Endodermal cell (in vitro differentiated cells): Measurements from ENCODE around the gene ARF4. TPM values are rescaled to one million over a fixed set of nuclear protein-coding genes. Genes with fewer than 3 reads are reported as not detected.

Experiments
- DNase-seq: peaks from one replicate; pipeline ENCODE4 v3.0.0-alpha.2; 2017
- H3K27ac ChIP-seq: 2 replicates; pipeline ENCODE4 v1.5.1; 2013; ENCODE audit warnings: mild to moderate bottlenecking, low read depth, low read length, moderate library complexity
- H3K27me3 ChIP-seq: 2 replicates; pipeline ENCODE4 v1.6.1; 2013; ENCODE audit warnings: mild to moderate bottlenecking, low read length, moderate library complexity; ENCODE audit not compliant: insufficient read depth, control insufficient read depth, poor library complexity, severe bottlenecking
- H3K36me3 ChIP-seq: 2 replicates; pipeline ENCODE4 v1.7.0; 2013; ENCODE audit warnings: mild to moderate bottlenecking, low read length, moderate library complexity; ENCODE audit not compliant: control insufficient read depth, insufficient read depth
- H3K4me1 ChIP-seq: one replicate; pipeline ENCODE4 v1.7.0; 2013; ENCODE audit warnings: low read length; ENCODE audit not compliant: control insufficient read depth, insufficient read depth
- H3K4me3 ChIP-seq: 2 replicates; pipeline ENCODE4 v1.5.1; 2013; ENCODE audit warnings: mild to moderate bottlenecking, low read length, moderate library complexity
- H3K9ac ChIP-seq: 2 replicates; pipeline ENCODE4 v1.6.1; 2013; ENCODE audit warnings: mild to moderate bottlenecking, low read length, moderate library complexity; ENCODE audit not compliant: poor library complexity, severe bottlenecking; ENCODE audit errors: extremely low read depth
- H3K9me3 ChIP-seq: 2 replicates; pipeline ENCODE4 v1.6.1; 2013; ENCODE audit warnings: mild to moderate bottlenecking, low read length, moderate library complexity; ENCODE audit not compliant: control insufficient read depth
- H3K27ac Mint-ChIP-seq: 2 replicates; pipeline ENCODE4 v1.8.0; 2020; ENCODE audit warnings: mixed read lengths
- H3K27me3 Mint-ChIP-seq: 2 replicates; pipeline ENCODE4 v1.8.0; 2021; ENCODE audit warnings: mild to moderate bottlenecking, mixed read lengths; ENCODE audit not compliant: insufficient read depth
- H3K36me3 Mint-ChIP-seq: 2 replicates; pipeline ENCODE4 v1.8.0; 2020; ENCODE audit warnings: low read depth, mixed read lengths
- H3K4me1 Mint-ChIP-seq: 2 replicates; pipeline ENCODE4 v1.8.0; 2020; ENCODE audit warnings: mixed read lengths
- H3K4me3 Mint-ChIP-seq: 2 replicates; pipeline ENCODE4 v1.8.0; 2020; ENCODE audit warnings: mild to moderate bottlenecking, moderate library complexity, mixed read lengths
- H3K9me3 Mint-ChIP-seq: 2 replicates; pipeline ENCODE4 v1.8.0; 2020; ENCODE audit warnings: mild to moderate bottlenecking, mixed read lengths
- CTCF ChIP-seq: fragments of 200-600 bp; sonication (generic); conservative IDR thresholded peaks from 2 replicates; pipeline ENCODE4 v1.5.0; 2021; ENCODE audit warnings: antibody characterized with exemption, mild to moderate bottlenecking
- WGBS, 2 experiments: methylation state at CpG; one replicate each; pipeline versions ENCODE4 v1.1.5 to v1.1.7; 2013; ENCODE audit warnings: missing lambda C conversion rate in 2 of 2, mixed read lengths in 1 of 2; ENCODE audit not compliant: insufficient coverage in 1 of 2, insufficient read length in 1 of 2; 5-methylcytosine and 5-hydroxymethylcytosine counted together
- total RNA-seq, 2 donors: library from RNA; stranded (reverse); fragmentation: NEBNext Ultra II Directional in 1 of 2; extraction: Animal tissue kit (Norgen Biotek cat#: 25700) in 1 of 2; gene quantifications; 2 replicates in 1 of 2; 3 replicates in 1 of 2; pipeline ENCODE4 v1.2.1, GENCODE V29; 2021

ARF4 gene
- total RNA-seq, 2 donors from 2014 or later = 176 to 188 TPM

- peaks cover 60% of the 10 kb centered on the region for H3K36me3 Mint-ChIP-seq
- H3K9me3 Mint-ChIP-seq = no peaks in the 10 kb centered on the region
- H3K9me3 ChIP-seq = no peaks in the 10 kb centered on the region
- no peak overlapping the region for H3K4me3 Mint-ChIP-seq
- 84 to 92% methylated on average over 3 of the region's 3 CpGs for WGBS, 2 experiments
- H3K4me3 ChIP-seq = no peak overlapping the region
- DNase-seq = no peak
- H3K27me3 ChIP-seq = no peaks in the 10 kb centered on the region
- H3K27ac ChIP-seq = no peak overlapping the region
- no peak overlapping the region for H3K9ac ChIP-seq
- no peaks in the 10 kb centered on the region for H3K27me3 Mint-ChIP-seq
- no peak overlapping the region for H3K27ac Mint-ChIP-seq
- peaks cover 57% of the 10 kb centered on the region for H3K36me3 ChIP-seq
- no peaks in the 10 kb centered on the region for H3K4me1 ChIP-seq
- no peak for TF ChIP-seq CTCF
- no peaks in the 10 kb centered on the region for H3K4me1 Mint-ChIP-seq
Observed at GRCh38 chr3:57624801-57625200, 27.7 kb upstream of the ARF4 start.

GRCh38 chr3:57622362-57622761, 25.2 kb upstream of the ARF4 start:
- no peaks in the 10 kb centered on the region for H3K27me3 ChIP-seq
- no peak overlapping the region for H3K4me3 ChIP-seq
- H3K36me3 ChIP-seq = peaks cover 36% of the 10 kb centered on the region
- no peak for TF ChIP-seq CTCF
- Mint-ChIP-seq H3K9me3 (peaks cover 8% of the 10 kb centered on the region), H3K4me1 (no peaks in the 10 kb centered on the region), H3K27me3 (no peaks in the 10 kb centered on the region), H3K4me3 (no peak overlapping the region), H3K36me3 (peaks cover 48% of the 10 kb centered on the region), H3K27ac (no peak overlapping the region)
- H3K9ac ChIP-seq = no peak overlapping the region
- DNase-seq = no peak
- H3K27ac ChIP-seq = no peak overlapping the region
- peaks cover 6% of the 10 kb centered on the region for H3K9me3 ChIP-seq
- H3K4me1 ChIP-seq = no peaks in the 10 kb centered on the region

GRCh38 chr3:57617739-57618138, 20.6 kb upstream of the ARF4 start:
- peaks cover 8% of the 10 kb centered on the region for H3K9me3 Mint-ChIP-seq
- no peak overlapping the region for H3K9ac ChIP-seq
- DNase-seq = no peak
- WGBS, 2 experiments = 80 to 97% methylated on average over 1 to 3 of the region's 3 CpGs
- peaks cover 17% of the 10 kb centered on the region for H3K36me3 Mint-ChIP-seq
- H3K36me3 ChIP-seq = peaks cover 4% of the 10 kb centered on the region
- no peak overlapping the region for H3K4me3 Mint-ChIP-seq
- H3K27me3 ChIP-seq = no peaks in the 10 kb centered on the region
- no peaks in the 10 kb centered on the region for H3K4me1 ChIP-seq
- H3K4me1 Mint-ChIP-seq = no peaks in the 10 kb centered on the region
- H3K27ac ChIP-seq = no peak overlapping the region
- no peak overlapping the region for H3K4me3 ChIP-seq
- H3K27me3 Mint-ChIP-seq = no peaks in the 10 kb centered on the region
- no peak for TF ChIP-seq CTCF
- peaks cover 6% of the 10 kb centered on the region for H3K9me3 ChIP-seq
- no peak overlapping the region for H3K27ac Mint-ChIP-seq
